GM19395 (cell line): ENCODE measurements around the gene KCNMA1.
A peak's percentile ranks its signal among the peaks of the same experiment; 100 is the strongest.

Experiments
- ATAC-seq: cut with Tn5 transposase; IDR thresholded peaks from one replicate; pipeline ENCODE4 v1.9.1; 2021; ENCODE audit warnings: mild to moderate bottlenecking, moderate library complexity; ENCODE audit not compliant: unreplicated experiment

The KCNMA1 gene

DNA sequence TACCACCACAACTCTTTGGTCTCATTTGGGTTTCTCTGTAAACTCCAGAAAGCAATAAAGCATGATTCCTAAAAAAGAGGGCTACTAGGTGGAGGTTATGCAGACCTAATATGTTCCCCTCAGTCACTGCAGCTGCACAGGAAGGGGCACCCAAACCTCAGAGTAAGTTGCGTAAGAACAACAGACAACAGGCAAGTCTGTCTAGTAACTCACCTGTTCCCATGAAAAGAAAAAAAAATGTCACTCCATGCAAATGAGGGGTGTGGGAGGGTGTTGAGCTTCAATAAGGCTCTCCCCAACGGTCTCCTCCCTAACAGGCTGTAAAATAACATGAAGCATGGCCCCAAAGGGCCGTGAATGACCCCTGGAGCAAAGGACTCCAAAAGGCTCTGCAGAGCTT, 461.4 kb downstream of the KCNMA1 start:
- no peak for ATAC-seq

GRCh38 chr10:77175631-77176222, 461.9 kb downstream of the KCNMA1 start:
- no peak for ATAC-seq

DNA sequence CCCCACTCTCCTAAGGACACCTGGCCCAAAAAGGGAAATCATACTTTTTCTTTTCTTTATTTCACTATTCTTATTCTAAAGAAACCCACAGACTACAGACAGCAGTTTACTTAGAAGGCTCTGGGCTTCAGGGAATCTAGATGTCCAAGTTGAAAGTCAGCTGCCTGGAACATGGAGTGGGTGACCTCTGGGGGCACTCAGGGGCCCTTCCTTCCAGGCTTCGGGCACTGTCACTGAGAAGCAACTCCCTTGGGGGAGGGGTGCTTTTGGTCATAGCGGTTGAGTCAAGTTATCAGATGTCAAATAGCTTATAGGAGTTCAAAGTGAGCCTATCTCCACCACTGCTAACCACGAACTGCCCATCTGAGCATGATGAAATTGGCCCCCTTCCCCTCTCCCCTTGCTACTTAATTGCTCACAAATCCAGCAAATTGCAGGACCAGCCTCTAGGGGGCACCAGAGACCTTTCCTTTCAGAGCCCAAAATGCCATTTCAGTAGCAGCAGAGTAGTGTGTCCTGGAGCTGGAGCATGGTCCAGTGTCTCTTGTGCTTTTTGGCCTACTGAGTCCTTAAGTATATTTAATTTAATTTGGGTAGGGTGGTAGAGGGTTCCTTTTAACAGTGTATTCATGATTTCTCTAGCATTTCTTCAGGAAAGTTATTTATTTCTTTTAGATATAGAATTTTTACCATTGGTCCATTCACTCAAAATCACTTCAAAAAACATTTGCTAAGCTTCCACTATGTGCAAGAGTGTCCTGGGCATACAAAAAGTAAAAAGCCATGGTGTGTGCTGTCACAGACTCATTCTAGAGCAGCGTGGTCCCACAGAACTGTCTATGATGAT, 463.8 kb downstream of the KCNMA1 start:
- peak; percentile 87 for ATAC-seq

GRCh38 chr10:77172086-77172485, 465.5 kb downstream of the KCNMA1 start:
- ATAC-seq = no peak

- ATAC-seq = no peak
These were observed 468.7 kb downstream of the KCNMA1 start for GRCh38 chr10:77168861-77169260.

DNA sequence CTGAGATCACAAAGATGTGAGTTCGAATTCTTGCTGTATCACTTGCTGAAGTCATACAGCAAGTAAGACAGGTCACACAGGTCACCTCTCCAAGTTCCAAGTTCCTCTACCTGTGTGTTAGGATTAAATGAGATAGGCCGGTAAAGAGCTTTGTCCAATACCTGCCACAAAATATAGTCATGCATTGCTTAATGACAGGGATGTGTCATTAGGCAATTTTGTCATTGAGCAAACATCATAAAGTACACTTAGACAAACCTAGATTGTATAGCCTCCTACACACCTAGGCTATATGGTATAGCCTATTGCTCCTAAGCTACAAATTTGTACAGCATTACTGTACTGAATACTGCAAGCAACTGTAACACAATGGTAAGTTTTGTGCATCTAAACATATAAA, 469.4 kb downstream of the KCNMA1 start:
- ATAC-seq = no peak

DNA sequence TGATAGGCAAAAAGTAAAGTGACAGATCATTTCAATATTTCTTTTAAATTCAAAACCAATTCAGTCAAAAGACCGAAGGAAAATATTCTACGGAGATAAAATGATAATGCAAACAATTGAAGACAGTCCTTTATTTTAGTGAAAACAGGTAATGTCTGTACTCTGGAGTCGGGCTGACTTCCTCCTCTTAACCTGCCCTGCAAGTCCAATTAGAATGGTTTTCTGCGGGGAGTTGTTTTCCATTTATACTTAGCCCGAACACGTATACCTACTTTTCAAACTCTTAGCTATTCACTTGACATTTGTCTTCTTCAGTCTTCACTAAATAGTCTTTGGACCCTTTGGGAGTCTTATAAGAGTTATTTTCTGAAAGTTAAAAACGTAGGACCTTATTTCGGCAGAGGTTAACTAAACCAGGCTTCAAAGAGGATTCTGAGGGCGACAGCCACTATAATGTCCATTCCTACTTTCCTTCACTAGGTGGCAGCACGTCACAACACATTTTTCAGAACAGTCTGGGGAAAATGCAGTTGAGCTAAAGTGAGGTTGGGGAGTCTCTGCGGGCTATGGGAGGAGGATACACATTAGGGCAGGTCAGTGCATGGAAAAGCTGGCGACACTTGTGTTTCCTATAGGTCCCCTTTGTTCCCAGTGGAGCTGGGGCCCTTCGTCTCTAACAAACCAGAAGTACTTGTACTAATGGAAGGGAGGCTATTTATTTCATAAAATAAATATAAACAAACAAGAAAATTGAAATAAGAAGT, 472.0 kb downstream of the KCNMA1 start:
- no peak for ATAC-seq

GRCh38 chr10:77164616-77165311, 472.8 kb downstream of the KCNMA1 start:
- ATAC-seq = no peak

GRCh38 chr10:77163670-77164348, 473.8 kb downstream of the KCNMA1 start:
- ATAC-seq = no peak

DNA sequence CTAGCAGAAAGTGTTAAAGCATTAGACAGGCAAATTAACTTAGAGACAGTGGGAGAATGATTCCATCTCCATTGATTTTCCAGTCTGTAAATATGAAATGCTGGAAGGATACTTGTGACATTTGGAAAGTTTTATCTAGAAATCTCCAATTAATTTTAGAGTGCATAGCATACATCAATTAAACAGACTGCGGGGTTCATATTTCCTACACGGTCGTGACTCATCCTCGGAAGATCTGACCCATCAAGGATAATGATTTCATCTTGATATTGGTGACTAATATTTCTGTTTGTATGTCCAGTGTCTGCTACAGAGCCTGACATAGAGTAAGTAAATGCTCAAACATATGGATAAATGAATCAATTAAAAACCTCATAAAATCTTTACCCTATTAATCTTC, 474.9 kb downstream of the KCNMA1 start:
- ATAC-seq = no peak

DNA sequence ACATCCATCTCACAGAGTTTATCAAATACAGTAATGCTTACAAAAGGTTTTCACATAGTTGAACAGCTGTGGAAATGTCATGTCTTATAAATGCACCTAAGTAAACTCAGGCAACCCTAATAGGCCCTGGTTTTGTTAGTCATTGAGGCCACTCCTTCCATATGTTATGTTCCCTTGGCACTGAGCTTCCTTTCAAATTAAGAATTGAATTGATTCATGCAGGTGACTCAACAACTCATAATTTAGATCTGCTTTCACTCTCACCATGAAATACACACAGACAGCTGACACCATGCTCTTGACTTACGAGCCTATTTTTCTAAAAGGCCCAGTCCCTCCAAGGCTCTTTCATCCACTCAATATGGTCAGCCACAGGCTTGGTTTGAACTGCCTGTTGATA, 476.9 kb downstream of the KCNMA1 start:
- no peak for ATAC-seq

DNA sequence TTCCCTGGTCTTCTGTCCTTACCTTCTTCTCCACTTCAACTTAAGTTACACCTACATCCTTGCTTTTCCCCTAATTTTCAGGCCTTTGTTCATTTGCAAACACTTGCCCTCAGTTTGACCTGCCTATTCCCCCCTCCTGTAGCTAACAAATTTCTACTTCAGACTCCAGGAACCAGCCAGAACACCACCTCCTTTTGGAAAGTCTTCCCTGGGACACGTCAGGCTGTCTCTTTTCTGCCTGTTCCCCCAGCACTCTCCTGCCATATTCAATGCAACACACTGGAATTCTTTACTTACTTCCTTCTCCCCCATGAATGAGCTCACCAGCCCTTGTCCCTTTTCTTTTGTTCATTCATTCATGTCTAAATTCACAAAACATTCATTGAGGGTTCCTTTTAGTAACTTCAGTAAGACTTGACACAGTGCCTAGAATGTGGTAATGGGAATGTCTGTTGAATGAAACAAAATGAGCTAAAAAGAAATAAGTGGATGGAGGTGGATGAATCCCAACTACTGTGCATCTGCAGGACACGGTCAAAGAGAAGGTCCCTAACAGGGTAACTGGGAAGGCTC, 478.0 kb downstream of the KCNMA1 start:
- no peak for ATAC-seq

DNA sequence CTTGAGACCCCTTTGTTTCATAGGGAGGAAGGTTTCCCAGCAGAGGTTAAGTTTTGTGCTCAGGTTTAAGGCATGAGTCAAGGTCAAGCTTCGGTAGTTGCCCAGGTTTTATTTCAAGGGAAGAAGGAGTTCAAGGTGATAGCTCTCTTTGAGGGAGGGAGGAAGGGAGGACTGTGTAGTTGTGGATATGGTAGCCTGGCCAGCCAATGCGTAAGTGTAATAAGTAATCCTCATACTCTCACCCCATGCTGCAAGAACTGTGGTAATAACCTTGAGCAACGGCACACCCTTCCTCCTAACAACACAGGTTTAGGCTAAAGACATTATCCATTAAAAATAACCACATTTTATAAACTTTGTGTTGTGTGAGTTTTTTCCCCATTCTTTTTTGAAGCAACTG, 478.9 kb downstream of the KCNMA1 start:
- no peak for ATAC-seq

DNA sequence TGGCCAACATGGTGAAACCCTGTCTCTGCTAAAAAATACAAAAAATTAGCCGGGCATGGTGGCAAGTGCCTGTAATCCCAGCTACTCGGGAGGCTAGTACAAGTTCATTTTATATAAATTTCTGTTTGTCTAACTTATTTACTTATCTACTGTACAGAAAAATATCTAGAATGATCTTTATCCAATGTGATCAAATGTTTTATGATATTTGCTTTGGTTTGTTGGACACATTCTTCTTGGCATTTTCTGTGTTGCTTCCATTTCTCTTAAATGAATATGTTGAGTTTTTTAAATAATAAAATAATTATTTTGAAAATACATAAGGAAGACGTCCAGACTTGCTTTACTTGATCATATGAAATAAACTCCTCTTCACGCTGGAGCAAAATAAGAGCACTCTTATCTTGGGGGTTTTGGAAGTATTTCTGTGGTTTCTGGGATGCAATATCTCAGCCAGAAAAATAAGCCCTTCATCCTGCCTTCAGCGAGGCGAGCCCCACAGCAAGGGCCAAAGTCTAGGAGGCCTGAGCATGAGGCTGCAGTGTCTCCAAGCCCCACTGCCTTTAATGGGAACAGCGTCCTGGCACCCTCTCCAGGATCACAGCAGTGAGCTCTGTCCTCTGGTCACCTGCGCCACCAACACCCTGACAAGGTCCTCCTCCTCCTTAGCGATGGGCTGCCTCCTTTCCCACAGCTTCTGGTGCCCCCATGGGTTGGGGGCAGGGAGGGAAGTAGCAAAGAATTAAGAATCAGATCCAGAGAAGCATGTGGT, 480.2 kb downstream of the KCNMA1 start:
- no peak for ATAC-seq

- ATAC-seq = no peak
These were observed 481.2 kb downstream of the KCNMA1 start for GRCh38 chr10:77156406-77156879.

DNA sequence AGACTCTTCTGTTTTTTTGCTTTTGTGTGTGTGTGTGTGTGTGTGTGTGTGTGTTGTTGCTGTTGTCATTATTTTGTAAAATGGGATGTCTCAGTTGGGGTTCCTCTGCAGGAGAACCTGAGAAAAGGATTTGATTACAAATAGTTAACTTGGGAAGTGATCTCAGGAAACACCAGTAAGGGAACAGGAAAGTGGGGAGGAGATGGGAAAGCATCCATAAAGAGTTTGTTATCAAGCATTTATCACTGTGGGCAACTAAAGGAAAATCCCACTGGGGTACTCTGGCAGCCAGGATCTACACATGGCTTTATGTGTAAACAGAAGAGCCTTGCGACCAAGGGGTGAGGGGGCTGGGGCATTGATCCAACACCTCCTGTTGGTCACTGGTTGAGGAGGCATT, 485.4 kb downstream of the KCNMA1 start:
- ATAC-seq = no peak

DNA sequence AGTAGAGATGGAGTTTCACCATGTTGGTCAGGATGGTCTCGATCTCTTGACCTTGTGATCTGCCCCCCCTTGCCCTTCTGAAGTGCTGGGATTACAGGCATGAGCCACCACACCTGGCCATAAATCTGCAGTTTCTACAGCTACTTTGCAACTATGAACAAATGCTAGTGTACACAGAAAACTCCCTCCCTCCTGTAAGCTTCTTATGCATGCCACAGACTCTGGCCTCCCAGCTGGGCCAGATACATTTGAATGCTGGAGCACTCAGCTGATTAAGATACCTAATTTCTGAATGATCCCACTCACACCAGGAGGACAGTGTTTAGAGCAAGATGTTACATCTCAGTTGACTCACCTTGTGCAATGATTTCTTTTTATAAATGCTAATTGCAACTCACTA, 486.2 kb downstream of the KCNMA1 start:
- ATAC-seq = no peak

DNA sequence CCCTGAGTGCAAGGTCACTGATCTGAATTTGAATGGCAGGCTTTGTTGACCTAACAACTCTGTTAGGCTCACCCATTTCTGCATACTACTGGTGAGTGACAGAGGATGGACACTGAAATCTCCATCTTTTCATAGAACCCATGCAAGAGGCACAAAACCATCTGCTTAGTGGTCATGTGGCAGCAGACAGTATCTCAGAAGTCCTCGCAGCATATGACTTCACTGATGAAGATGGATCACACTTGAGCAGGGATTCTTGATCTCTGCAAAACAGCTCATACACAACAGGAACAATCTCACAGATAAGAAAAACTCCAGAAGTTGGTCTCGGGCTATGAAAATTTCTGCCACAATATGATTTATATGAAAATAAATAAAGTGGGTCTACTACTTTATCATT, 487.9 kb downstream of the KCNMA1 start:
- ATAC-seq = no peak

GRCh38 chr10:77149001-77149400, 488.6 kb downstream of the KCNMA1 start:
- no peak for ATAC-seq
